Fibroblast of upper back skin (primary cell): ENCODE measurements around the gene ELFN2.

ENCODE experiments used
- DNase-seq: peaks from one replicate; pipeline ENCODE4 v3.0.0-alpha.2; 2013

ELFN2 gene

DNA sequence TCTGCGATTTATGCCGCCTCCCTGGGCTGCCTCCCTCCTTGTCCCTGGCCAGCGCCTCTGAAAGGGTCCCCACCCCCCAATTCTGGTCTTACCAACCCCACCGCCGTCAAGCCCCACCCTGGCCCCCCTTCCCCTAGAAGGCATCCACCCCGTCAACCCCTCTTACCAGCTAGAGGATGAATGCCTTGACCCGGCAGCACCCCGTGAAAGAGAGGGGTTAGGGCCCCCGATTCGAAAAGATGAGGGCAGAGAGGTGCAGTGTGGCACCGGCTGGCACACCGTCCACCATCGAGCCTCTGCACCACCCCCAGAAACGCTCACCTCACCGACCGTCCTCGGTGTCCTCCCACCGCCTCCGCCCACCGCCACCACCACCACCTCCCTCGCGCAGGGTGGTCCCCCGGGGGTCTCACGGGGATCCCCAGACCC, 559 bp downstream of the ELFN2 start:
- DNase-seq = no peak

DNA sequence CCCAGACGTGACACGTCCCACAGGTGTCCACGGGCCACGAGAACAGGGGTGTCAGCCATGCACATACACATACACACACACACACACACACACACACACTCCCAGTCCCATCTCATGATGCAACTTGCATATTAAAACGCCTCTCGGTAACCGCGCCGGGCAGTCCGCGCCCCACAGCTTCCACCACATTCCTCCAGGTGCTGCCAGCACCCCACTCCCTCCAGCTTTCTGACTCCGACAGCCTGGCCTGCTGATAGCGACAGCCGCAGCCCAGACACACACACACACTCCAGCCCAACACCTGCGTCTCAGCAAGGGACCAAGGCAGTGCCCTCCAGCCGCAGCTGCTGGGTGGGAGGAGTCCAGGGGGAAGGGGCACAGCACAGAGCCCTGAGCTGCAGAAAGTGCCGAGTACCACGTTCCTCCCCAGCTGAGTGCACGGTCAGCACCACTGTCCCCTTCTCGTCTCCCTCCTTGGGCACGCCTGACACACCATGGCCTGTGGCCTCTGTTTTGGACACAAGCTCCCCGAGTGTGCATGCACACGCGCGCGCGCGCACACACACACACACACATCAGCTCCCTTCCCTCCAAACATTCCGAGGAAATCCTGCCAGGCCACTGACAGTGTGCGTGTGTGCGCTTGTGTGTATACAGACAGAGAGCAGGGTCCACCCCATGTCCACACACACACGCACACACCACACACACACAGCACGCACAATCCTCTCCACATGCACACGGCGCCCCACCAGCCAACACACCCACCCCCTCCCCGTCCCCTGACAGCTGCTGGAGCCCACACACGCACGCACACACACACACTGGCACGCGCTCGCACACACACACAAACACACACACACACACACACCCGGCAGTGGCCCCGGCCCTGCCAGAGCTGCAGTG, 1.2 kb downstream of the ELFN2 start:
- peak; percentile 33 for DNase-seq

DNA sequence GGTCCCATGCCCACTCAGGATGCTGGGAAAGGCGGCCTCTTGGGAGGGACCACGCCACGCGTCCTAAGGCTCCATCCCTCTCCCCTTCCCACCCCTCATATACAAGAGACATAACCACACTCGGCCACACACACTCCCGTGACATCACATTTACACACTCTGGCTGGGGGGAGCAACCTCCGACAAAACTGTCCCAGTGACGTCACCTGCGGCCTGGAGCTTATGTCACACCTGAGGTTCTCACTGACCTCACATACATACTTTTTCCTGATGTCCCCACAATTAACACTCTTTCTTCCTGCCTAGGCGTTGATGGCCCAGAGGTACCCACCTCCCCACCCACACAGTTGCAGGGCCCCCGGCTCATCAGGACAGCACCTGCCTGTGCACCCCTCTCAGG, 1.9 kb downstream of the ELFN2 start:
- no peak for DNase-seq

GRCh38 chr22:37423283-37423682, 4.0 kb downstream of the ELFN2 start:
- no peak for DNase-seq

DNA sequence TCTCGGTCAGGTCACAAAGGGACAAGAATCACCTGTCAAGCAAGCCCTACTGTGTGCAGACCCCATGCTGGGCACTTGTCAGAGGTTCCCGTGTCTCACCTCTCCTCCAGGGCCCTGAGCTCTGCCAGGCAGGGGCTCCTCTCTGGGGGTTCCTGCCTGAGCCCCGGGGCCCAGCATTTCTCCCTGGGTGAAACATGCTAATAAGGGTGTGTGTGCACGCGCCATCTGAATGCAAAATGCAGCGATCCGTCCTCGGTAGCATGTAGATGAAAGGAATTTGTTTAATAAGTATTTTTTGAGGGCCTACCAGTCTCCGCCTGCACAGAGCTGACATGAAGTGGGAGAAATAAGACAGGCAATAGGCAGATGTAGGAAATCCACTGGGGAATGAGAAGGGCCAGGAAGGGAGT, 5.8 kb downstream of the ELFN2 start:
- no peak for DNase-seq

GRCh38 chr22:37420686-37421467, 6.4 kb downstream of the ELFN2 start:
- DNase-seq = no peak

DNA sequence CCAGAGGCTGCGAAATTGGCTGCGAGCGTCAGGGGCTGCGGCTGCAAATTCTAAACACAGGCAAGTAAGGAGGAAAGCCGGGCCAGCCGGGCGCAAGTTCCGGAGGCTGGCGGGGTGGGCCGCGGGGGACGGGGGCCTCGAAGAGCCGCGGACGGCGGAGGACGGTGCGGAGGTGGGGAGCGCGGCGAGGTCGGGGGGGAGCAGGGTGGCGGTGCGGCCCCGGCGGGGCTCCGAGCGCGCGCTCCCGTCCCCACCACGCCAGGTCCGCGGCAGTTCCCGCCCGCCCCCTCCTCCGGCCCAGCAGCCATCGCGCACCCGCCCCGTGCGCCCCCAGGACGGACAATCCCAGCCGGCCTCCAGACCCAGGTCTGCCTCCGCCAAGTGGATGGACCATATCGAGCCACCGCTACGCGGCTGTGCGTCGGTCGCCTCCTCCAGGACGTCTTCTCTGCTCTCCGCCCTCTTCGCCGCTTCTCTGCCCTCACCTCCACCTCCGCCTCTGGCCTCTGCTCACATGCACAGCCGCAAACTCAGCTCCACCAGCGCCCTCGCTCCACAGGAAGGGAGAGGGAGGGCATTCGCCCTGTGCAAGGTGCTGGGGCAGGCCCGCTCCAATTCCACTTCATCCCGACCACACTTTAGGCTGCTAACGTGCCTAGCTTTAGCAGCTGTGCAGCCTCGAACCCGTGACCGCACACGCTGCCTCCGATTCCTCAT, 7.2 kb downstream of the ELFN2 start:
- DNase-seq = no peak

DNA sequence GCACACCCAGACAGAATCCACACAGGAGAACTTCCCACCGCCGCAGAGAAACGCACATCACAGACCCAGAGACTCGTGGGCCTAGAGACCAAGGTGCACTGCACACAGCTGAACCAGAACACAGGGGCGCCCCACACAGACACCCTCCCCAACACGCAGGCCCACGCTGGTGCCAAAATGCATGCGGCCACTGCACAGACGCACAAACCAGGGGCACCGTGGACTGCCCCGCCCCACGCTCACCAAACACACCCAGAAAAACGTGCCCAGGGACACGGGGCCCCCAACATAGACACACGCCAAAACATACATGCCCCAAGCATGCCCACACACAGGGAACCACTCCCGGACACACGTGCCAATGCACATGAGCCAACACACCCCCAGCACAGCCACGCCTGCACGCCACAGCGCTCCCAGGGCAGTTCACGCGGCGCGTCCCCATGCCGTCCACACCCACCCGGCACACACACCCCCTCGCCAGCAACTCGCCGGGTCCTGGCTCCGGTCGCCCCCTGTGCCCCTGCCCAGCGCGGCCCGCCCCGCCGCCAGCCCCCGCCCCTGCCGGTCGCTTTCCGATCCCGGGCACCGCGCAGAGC, 7.8 kb downstream of the ELFN2 start:
- DNase-seq = no peak

GRCh38 chr22:37418627-37419369, 8.5 kb downstream of the ELFN2 start:
- no peak for DNase-seq

DNA sequence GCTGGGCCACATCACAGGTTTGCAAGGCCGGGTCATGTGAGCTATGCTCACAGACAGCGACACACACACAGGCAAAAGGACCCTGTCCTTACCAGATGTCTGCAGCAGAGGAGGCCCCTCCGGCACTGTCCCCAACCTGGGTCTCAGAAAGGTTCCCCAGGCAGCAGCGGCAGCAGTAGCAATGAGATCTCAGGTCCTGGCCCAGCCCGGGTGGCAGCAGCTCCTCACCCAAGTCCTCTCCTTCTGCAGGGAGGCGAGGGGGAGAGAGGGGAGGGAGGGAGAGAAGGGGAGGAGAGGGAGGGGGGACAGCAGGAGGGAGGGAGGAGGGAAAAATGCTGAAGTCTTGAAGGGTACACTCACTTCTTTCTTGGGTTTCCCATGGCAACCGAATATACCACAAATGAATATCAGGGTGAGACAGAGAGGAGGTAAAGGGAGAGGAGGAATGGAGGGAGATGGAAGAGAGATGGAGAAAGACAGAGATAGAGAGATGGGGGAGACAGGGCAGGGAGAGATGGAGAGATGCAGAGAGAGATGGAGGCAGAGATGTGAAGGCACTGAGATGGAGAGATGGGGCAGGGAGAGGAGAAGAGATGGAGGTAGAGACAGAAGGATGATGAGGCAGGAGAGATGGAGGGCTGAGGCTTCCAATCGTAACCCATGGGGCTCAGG, 9.5 kb downstream of the ELFN2 start:
- DNase-seq = no peak

GRCh38 chr22:37417264-37417663, 10.0 kb downstream of the ELFN2 start:
- DNase-seq = no peak

GRCh38 chr22:37416827-37417226, 10.5 kb downstream of the ELFN2 start:
- DNase-seq = no peak

DNA sequence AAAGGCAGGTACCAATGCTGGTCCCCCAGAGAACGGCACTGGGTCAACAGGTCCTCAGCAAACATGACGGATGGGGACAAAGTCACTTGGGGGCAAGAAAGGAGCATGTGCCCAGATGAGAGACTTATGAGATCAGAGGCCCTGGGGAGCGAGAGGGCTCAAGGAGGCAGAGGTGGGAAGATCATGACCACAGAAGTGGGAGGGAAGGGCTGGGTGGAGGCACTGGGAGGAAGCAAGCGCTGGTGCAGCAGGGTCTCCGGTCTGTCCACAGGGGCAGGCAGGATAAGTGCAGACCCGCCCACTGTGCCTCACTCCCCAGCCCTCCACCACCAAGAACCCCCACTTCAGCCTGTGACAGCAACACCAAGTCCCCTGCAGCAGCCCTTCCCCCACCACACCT, 10.9 kb downstream of the ELFN2 start:
- no peak for DNase-seq

- DNase-seq = no peak
Observed at GRCh38 chr22:37415210-37415609, 12.1 kb downstream of the ELFN2 start.

DNA sequence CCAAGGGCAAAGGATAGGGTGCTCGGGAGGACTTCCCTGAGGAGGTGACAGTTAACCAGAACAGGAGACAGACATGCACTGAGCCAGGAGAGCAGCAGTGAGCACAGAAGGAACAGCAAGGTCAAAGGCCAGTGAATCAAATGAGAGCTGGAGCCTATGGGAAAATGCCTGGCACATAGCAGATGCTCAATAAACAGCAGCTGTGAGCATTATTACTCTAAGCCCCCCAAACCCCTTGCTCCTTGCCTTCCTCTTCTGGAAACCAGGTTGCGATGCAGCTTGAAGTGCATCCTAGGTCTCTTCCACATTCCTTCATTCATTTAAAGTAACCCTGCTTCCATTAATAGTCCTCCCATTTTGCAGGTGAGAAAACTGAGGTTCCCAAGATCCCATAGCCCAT, 13.0 kb downstream of the ELFN2 start:
- DNase-seq = no peak

DNA sequence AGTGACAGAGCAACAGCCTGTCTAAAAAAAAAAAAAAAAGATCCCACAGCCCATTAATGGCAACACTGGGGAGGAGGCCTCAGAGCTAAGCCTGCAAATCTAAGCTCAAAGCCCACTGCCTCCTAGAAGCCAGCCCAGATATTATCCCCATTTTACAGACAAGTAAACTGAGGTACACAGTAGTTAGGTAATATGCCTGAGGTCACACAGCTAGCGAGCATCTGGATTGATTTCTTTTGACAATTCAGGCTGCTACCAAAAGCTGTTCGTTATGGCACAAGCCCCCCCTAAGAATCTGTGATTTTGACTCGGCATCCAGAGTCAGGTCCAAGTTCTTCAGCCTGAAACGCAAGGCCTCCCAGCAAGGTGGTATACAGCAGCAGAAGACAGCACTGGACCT, 13.7 kb downstream of the ELFN2 start:
- no peak for DNase-seq

GRCh38 chr22:37412495-37413250, 14.6 kb downstream of the ELFN2 start:
- DNase-seq = no peak

DNA sequence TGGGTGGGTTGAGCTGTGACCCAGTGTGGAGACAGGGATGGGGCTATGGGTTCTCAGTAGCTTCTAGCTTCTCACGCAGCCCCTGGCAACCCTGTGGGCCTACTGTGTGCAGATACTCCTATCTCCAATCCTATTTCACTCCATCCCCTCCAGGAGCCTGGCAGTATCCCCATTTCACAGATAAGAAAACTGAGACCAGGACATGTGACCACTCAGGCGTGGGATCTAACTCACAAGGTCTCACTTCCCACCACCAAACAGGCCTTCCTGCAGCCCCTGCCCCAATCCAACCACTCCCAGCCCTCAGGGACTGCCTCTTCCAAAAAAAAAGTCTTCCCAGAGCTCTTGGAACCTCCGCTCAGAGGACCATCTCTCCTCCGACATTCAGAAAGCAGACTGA, 15.6 kb downstream of the ELFN2 start:
- DNase-seq = no peak

DNA sequence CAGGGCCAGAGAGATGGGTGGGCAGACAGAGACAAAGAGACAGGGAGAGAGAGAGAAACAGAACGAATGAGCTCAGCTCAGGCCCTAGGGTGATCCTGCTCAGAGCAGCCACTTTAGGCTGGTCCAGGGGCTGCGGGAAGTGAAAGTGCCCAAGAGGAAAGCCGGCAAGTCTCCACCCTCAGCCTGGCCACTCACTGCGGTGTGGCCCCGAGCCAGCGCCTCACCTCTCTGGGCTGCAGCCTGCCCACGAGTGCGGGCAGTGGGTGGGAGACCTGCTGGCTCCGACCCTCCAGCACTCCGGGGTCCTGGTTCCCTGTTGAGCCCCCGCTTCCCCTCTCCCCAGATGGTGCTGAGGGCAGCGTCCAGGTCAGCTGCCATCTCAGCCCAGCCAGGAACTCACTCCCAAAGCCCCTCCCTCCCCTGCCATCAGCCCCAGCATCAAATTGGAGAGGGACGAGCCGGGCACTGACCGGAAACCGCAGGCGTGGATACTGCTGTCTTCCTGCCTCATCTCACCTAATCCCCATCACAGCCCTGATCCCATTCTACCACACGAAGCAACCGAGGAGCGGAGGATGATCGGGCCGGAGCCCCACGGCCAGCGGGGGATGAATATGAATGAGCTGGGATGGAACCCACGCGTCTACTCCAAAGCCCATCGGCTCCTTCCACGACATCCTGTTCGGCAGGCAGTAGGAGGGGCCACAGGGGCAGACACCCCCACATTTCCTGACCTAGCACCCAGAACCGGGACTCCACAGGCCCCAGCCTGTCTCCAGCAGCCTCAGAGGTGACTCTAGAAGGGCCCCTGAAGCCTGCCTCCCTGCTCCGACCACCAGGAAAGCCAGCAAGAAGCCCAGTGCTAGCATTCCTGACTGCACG, 16.9 kb downstream of the ELFN2 start:
- DNase-seq = no peak
